ENCODE measurements around the gene TCFL5.
A peak's percentile ranks its signal among the peaks of the same experiment; 100 is the strongest.

The TCFL5 gene

GRCh38 chr20:62832212-62832922 lies 29.3 kb downstream of the TCFL5 start:
- peak; percentile 92 for DNase-seq

DNA sequence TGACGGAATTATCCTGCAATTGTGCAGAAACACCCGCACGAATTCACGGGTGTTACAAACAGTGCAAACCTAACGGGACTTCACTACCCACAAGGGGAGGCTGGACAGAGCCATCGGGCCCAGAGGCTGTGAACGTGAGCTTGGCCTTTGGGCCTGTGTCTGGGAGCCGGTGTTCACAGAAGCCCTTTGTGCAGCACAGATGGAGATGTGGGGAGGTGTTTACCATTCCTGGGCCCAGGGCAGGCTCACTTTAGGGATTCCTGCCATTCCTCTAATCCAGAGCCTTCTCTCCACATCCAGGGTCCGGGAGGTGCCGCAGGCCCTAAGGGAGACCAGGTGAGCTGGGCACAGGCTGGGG lies 29.8 kb downstream of the TCFL5 start:
- no peak for DNase-seq

DNA sequence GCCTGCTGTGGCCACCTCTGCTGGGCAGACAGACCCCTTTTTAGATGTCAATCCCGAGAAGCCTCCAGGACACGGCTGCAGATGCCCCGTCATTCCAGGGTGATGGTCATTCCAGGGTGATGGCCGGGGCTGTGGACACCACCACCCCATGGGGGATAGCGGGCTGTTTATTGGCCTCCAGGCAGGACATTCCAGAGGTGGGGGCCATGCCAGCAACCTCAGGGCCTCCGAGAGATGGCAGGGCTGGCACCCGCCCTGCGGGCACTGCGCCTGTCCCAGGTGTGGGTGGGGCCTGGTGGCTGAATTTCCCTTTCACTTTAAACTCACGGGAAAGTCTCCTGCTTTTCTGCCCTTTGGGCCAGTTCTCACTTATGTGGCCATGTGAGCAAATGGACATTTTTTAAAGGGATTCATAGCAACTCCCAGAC lies 30.2 kb downstream of the TCFL5 start:
- DNase-seq: no peak

- DNase-seq: no peak
These were observed 30.8 kb downstream of the TCFL5 start for GRCh38 chr20:62830821-62831220.

DNA sequence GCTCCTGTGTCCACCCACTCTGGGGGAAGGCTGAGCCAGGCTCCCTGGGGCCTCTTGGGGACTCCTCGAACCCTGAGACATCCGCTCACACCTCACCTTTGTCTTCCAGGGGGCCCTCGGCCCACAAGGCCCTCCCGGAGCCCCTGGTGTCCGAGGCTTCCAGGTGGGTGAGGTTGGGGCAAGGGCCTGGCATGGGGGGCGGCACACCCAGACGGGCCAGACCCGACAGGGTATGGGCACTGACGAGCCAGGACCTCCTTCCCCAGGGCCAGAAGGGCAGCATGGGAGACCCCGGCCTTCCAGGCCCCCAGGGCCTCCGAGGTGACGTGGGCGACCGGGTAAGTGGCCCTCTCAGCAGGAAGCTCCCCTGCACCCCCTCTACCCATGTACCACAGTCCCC lies 31.4 kb downstream of the TCFL5 start:
- DNase-seq: no peak

DNA sequence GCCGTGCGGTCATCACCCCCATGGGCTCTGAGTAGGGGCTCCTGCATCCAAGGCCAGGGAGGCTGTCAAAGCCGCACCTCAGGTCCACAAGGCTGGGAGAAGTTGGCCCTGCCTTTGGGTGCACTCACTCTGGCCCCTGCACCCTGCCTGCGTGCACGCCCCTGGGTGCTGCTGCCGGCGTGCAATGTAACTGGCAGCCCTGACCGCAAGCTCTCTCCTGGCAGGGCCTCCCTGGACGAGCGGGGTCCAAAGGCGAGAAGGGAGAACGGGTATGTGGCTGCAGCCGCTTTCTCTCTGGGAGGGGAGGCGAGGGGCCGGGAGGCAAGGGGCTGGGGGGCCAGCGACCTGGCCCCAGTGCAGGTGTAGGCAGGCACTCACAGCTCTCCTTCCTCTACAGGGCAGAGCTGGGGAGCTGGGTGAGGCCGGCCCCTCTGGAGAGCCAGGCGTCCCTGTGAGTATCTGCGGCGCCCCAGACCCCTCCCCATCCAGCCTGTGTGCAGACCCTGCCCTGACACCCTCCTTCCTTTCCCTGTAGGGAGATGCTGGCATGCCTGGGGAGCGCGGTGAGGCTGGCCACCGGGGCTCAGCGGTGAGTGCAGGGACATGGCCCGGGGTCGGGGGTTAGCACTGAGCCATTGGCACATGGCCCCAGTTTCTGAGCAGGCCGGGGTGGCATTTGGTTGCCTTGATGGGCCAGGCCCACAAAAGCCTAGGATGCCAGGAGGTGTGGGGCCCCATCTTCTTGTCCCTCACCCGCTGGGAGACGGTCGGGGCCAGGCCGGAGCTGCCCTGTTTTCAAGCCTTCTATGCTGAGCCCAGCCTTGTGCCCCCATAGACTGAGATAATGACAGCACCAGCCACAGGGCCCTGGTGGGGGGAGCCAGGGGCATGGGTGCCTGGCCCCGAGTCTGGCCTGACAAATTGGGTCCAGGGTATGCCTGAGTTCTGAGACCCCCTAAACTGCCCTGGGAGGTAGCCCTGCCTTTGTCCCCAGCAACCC lies 32.1 kb downstream of the TCFL5 start:
- no peak for DNase-seq

DNA sequence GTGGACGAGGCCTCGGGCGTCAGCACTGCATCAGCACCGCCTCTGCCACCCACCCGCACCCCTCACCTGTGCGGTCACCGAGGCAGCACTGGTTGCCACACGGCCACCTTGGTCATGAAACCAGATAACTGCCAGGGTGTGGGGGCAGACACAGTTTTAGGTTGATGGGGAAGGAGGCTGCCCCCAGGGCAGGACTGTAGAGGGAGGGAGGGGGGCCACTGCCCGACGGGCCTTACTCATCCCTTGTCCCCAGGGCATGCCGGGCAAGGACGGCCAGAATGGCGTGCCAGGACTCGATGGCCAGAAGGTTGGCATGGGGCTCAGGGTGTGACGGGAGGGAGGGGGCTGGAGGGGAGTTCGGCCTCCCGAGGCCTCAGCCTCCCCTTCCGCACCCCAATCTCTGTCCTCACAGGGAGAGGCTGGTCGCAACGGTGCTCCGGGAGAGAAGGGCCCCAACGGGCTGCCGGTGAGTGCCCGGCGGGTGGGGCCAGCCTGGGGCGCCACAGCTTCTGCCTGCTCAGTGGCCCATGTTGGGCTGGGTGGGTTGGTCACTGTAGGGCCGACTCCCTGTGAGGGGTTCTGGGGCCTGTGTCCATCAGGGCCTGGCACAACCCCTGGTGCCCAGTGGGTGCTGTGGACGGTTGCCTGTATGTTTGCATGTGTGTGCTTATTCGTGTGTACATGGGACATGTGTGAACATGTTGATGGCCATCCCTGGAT lies 33.0 kb downstream of the TCFL5 start:
- DNase-seq: no peak

- DNase-seq: no peak
These were observed 33.6 kb downstream of the TCFL5 start for GRCh38 chr20:62828051-62828450.

DNA sequence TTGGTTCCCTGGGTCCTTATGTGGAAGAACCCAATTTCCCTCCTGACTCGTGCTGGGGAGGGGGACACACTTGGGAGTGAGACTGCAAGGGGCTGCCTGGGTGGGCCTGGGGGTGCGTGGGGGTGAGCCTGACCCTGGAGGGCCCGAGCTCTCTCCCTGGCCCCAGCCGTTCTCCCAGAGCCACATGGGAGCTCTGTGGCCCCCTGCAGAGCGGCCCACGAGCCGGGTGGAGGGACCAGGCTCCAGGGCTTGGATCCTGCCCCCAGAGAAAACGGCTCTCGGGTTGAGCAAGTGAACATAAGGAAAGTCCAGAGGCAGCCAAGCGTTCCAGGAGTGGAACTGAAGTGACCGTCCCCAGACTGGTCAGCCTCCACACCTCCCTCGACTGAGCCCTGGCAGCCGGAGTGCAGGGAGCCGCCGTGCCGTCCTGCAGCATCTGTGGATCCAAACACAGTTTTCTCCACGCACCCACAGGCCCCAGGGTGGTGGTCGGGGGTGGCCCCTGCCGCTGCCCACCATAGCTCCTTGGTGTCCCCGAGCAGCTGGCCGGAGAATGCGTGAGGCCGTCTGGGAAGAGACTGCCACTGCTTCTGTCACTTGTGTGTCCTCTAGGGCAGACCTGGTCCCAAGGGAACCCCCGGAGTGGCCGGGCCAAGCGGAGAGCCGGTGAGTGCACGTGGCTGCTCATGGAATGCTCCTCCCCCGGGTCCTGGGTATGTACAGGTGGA lies 34.1 kb downstream of the TCFL5 start:
- DNase-seq: no peak

DNA sequence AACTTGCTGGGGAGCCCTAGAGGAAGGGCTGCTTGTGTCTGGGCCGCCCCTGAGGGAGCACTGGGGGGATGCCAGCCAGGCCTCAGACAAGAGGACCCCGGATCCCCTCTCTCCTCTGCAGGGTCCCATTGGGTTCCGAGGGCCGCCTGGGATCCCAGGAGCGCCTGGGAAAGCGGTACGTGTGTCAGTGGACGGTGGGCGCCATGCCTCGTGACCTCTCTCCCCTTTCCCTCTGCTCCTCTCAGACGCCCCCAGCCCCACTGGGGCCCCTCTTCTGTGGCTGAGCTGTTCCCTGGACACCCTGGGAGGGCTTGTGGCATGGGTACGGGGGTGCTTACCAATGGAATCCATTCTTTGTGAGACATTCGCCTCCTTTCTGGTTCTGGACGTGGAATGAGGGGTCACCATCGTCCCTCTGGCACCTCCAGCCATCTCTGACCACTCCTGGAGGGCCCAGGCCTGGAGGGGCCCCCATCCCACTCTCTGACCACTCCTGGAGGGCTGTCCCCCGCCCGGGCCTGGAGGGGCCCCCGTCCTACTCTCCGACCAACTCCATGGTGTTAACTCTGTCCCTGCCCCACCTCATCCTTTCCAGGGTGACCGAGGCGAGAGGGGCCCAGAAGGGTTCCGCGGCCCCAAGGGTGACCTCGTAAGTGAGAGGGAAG lies 34.8 kb downstream of the TCFL5 start:
- DNase-seq: no peak

DNA sequence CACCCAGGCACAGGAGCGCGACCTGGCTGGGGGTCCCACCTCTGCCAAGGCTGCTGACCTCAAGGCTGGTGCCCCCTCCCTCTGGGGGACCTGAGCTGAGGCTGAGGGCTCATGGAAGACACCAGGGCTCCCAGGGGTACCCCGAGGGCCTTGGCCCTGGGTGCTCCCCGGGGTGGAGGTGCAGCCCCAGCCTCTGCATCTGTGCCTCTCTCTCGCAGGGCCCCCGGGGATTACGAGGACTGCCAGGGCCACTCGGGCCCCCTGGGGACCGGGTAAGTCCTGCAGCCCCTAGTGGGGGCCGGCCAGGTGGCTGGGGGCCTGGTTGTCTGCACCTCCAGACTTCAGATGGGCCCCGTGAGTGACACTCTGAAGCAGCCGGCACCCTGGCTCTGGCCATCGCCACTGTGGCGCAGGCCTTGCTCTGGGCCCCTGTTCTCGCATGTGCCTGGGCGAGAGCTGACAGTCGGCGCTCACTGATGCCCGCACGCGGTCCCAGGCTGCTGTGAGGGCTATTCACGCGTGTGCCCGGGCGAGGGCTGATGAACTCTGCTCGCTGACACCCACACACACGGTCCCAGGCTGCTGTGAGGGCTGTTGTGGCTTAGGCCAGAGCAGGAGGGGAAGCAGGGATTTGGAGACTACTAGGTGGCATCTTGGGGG lies 35.5 kb downstream of the TCFL5 start:
- no peak for DNase-seq

DNA sequence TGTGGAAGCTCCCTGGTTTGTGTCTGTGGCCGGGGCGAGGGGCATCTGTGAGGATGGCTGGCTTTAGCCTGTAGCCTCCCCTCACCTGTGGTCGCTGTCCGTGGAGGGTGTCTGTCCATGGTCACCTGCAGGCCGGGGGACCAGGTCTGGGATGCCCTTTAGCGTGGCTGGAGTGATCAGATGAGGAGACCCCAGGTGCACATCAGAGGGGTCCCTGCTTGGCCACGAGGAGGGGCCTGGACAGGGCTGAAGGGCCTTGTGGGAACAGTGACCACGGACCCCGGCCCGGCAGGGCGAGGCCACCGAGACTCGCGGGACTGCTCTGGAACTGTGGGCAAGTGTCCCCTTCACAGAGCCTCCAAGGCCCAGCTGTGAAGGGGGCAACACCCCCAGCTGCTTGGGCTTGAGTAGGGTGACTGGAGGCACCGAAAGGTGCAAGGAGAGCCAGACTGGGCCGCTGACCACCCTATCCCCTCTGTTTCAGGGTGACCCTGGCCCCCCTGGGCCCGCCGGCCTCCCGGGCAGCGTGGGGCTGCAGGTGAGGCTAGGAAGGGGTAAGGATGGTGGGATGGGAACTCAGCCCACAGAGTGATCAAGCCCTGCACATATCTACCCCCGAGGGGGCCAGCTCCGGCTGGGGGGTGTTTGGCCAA lies 36.2 kb downstream of the TCFL5 start:
- DNase-seq: no peak

DNA sequence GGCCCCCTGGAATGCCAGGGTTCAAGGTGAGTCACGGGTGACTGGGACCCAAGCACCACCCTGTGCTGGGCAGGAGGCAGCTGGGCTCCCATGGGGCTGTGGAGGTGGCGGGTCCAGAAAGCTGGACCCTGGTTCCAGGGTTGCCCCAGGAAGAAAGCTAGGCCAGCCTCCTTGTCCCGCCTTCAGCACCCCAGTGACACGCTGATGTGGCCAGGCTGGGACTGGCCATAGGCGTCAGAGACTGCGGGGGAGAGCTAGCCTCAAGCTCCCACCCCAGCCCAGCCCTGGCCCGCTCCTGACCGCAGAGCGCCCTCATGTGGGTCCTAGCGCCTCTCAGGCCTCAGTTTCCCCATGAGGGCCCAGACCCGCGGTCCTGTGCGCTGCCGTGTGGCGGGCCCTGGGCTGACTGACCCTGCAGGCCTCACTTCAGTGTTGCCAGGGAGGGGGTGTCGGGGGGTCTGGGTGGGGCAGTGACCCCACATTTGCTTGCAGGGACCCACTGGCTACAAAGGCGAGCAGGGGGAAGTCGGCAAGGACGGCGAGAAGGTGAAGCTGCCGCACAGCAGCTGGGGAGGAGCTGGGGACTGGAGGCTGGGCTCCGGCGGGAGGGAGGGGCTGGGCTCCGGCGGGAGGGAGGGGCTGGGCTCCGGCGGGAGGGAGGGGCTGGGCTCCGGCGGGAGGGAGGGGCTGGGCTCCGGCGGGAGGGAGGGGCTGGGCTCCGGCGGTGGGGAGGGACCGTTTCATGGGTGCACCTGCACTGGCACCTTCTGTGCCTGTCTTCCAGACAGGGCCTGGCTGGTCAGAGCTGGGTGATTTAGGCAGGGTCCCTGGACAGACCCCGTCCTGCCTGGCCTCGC lies 36.9 kb downstream of the TCFL5 start:
- DNase-seq: peak; percentile 11

DNA sequence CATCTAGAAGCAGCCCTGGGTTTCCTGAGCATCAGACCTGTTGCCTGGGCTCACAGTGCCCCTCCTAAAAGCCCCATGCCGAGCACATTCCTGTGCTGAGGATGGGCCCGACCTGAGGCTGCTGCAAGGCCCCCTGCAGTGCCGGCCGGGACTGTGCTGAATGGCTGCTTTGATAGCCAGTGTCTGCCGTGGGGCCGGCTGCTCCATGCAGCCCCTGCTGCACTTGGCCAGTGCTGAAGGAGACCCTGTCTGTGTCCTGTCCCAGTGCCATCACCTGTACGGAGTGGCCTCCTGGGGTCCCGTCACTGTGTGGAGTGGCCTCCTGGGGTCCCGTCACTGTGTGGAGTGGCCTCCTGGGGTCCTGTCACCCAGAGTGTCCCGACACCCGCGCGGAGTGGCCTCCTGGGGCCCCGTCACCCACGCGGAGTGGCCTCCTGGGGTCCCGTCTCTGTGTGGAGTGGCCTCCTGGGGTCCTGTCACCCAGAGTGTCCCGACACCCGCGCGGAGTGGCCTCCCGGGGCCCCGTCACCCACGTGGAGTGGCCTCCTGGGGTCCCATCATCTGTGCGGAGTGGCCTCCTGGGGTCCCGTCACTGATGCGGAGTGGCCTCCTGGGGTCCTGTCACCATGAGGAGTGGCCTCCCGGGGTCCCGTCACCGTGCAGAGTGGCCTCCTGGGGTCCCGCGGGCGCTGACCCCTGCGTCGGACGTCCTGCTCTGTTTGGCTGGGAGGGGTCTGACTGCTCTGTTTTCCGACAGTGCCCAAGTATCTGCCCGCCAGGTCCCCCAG lies 37.7 kb downstream of the TCFL5 start:
- DNase-seq: no peak

DNA sequence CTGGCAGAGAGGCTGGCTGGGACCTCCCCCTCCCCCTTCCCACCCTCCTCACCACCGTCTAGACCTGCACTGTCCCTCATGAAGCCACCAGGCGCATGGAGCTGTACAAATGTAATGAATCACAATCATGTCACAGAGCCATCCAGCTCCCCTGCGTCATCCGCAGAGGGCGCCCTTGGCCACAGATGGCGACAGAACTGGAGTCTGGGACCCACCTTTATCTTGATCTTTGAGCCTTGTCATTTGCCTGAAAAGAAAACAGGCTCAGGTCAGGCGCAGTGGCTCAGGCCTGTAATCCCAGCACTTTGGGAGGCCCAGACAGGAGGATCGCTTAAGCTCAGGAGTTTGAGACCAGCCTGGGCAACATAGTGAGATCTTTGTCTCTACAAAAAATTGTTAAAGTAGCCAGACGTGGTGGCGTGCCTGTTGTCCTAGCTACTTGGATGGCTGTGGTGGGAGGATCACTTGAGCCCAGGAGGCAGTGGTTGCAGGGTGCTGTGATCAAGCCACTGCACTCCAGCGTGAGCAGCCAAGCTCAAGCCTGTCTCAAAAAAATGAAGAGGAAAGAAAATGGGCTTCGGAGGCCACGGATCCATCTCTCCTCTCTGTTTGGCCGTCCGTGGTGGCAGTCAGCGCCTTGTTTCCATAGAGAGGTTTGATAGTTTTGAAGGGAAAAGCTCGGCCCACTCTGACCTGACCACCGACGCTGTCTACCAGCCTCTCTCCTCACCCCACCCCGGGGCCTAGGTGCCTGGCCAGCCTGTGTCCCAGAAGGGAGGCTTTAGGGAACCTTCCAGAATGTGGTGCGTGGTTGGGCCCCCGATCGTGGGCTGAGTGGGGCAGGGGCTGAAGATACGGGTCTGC lies 38.6 kb downstream of the TCFL5 start:
- DNase-seq: peak; percentile 78

- DNase-seq: no peak
These were observed 39.3 kb downstream of the TCFL5 start for GRCh38 chr20:62822239-62822787.

GRCh38 chr20:62821726-62822210 lies 39.9 kb downstream of the TCFL5 start:
- no peak for DNase-seq
